Gastrocnemius medialis (tissue), 4 donors: ENCODE measurements around the gene GPR78.

Source experiments
- CTCF ChIP-seq, 5 experiments: fragments of 450-650 bp in 3 of 5; fragments of 200-600 bp in 2 of 5; sonication (generic) in 2 of 5; IDR thresholded peaks in 4 of 5; conservative IDR thresholded peaks in 1 of 5; 1 replicate in 4 of 5; 2 replicates in 1 of 5; pipeline ENCODE4 v1.5.1; 2016 to 2019; ENCODE audit warnings: antibody characterized with exemption in 5 of 5, mild to moderate bottlenecking in 3 of 5, moderate library complexity in 3 of 5
- POLR2A ChIP-seq, 2 donors: fragments of 450-650 bp; IDR thresholded peaks; one replicate each; pipeline ENCODE4 v1.6.1; 2017; ENCODE audit warnings: antibody characterized with exemption in 2 of 2, mild to moderate bottlenecking in 2 of 2, moderate library complexity in 2 of 2

GRCh38 chr4:8606966-8607365 lies 26.8 kb downstream of the GPR78 start:
- TF ChIP-seq CTCF (IDR thresholded peaks at IDR 0.05 in 4 of 5, conservative IDR thresholded peaks at IDR 0.05 in 1 of 5): no peak
- TF ChIP-seq POLR2A (IDR thresholded peaks at IDR 0.05): no peak
